BE2C (cell line): ENCODE data around the gene RALY.
"Not testable (repeated sequence)": the region's sequence is repeated elsewhere in the genome, so short reads cannot be mapped to it uniquely, and the experiment has no call there.

ENCODE experiments used
- DNase-seq: peaks from one replicate; pipeline ENCODE4 v3.0.0-alpha.2; 2020
- H3K27me3 ChIP-seq: fragments of 250-450 bp; sonication (Bioruptor Pico); 2 replicates; pipeline ENCODE4 v1.5.1; 2020; ENCODE audit warnings: mild to moderate bottlenecking
- H3K36me3 ChIP-seq: fragments of 250-450 bp; sonication (Bioruptor Pico); 2 replicates; pipeline ENCODE4 v1.5.1; 2020; ENCODE audit warnings: mild to moderate bottlenecking
- H3K4me1 ChIP-seq: fragments of 250-450 bp; sonication (Bioruptor Pico); 2 replicates; pipeline ENCODE4 v1.5.1; 2020
- H3K4me3 ChIP-seq: 2 replicates; pipeline ENCODE4 v1.5.1; 2011; ENCODE audit warnings: low read depth, low read length
- H3K9me3 ChIP-seq: fragments of 250-450 bp; sonication (Bioruptor Pico); 2 replicates; pipeline ENCODE4 v1.5.1; 2020
- CTCF ChIP-seq: IDR thresholded peaks from 2 replicates; pipeline ENCODE4 v1.5.1; 2012; ENCODE audit warnings: mild to moderate bottlenecking, low read depth, low read length

The RALY gene

GRCh38 chr20:34022151-34022838 is 28.6 kb downstream of the RALY start:
- Histone ChIP-seq H3K27me3 (no peaks in the 10 kb centered on the region), H3K9me3 (no peaks in the 10 kb centered on the region), H3K36me3 (no peaks in the 10 kb centered on the region), H3K4me1 (peaks cover 3% of the 10 kb centered on the region; the same call in 1 of the 2 replicates), H3K4me3 (no peak overlapping the region)
- peak; percentile 67 for TF ChIP-seq CTCF
- DNase-seq = peak; percentile 29

GRCh38 chr20:34022839-34023234 is 29.1 kb downstream of the RALY start:
- no peak for DNase-seq
- H3K27me3 ChIP-seq = no peaks in the 10 kb centered on the region
- no peaks in the 10 kb centered on the region for H3K36me3 ChIP-seq
- TF ChIP-seq CTCF = no peak
- H3K9me3 ChIP-seq = no peaks in the 10 kb centered on the region
- H3K4me3 ChIP-seq = no peak overlapping the region
- H3K4me1 ChIP-seq = peaks cover 3% of the 10 kb centered on the region; the same call in 1 of the 2 replicates

- Histone ChIP-seq H3K4me1 (peaks cover 3% of the 10 kb centered on the region; the same call in 1 of the 2 replicates), H3K9me3 (no peaks in the 10 kb centered on the region), H3K4me3 (no peak overlapping the region), H3K27me3 (no peaks in the 10 kb centered on the region), H3K36me3 (no peaks in the 10 kb centered on the region)
- no peak for TF ChIP-seq CTCF
- DNase-seq = no peak
Measured at GRCh38 chr20:34023937-34024722, 30.4 kb downstream of the RALY start.

- no peak for DNase-seq
- H3K4me1 ChIP-seq = peaks cover 3% of the 10 kb centered on the region; the same call in 1 of the 2 replicates
- TF ChIP-seq CTCF = no peak
- no peaks in the 10 kb centered on the region for H3K27me3 ChIP-seq
- H3K9me3 ChIP-seq = no peaks in the 10 kb centered on the region
- no peaks in the 10 kb centered on the region for H3K36me3 ChIP-seq
- no peak overlapping the region for H3K4me3 ChIP-seq
Measured at GRCh38 chr20:34024723-34025351, 31.1 kb downstream of the RALY start.

- not testable (repeated sequence) for H3K27me3 ChIP-seq, H3K4me1 ChIP-seq, H3K4me3 ChIP-seq, DNase-seq, H3K9me3 ChIP-seq, H3K36me3 ChIP-seq
Measured at GRCh38 chr20:34028013-34028412, 34.3 kb downstream of the RALY start.

- Histone ChIP-seq H3K36me3 (peaks cover 13% of the 10 kb centered on the region), H3K9me3 (no peaks in the 10 kb centered on the region), H3K27me3 (no peaks in the 10 kb centered on the region), H3K4me3 (no peak overlapping the region), H3K4me1 (no peaks in the 10 kb centered on the region)
- TF ChIP-seq CTCF = no peak
- no peak for DNase-seq
Measured at GRCh38 chr20:34029415-34029814, 35.7 kb downstream of the RALY start.
